ENCODE results near the gene APOL4.
"Not testable (repeated sequence)": the region's sequence is repeated elsewhere in the genome, so short reads cannot be mapped to it uniquely, and the experiment has no call there.

Gene APOL4

GRCh38 chr22:36184433-36185025 lies 17.1 kb downstream of the APOL4 start:
- DNase-seq (ENCODE audit: low read depth in 3 of 3) = no peak

DNA sequence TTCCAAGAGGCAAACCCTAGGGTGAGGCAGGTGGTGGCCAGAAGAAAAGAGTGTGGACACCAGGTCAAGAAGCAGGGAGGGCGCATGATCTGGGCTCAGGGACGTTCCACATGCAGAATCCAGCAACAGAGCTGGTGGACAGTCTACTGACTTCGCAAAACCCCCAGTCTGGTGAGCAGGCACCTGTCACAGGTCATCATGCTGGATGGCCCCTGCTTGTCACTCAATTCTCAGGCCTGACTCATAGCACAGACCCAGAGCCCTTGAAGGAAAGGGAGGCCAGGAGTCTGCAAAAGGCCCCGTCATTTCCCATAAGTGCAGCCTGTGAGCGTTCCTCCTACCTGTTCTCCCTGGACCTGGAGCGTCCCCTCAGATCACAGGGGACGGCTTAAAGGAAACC lies 18.2 kb downstream of the APOL4 start:
- no peak for DNase-seq (ENCODE audit: low read depth in 3 of 3)

- DNase-seq (ENCODE audit: low read depth in 3 of 3) = no peak
Measured at GRCh38 chr22:36182857-36183256, 18.8 kb downstream of the APOL4 start.

GRCh38 chr22:36182056-36182455 lies 19.6 kb downstream of the APOL4 start:
- no peak for DNase-seq (ENCODE audit: low read depth in 3 of 3)

GRCh38 chr22:36180928-36181327 lies 20.7 kb downstream of the APOL4 start:
- DNase-seq (ENCODE audit: low read depth in 3 of 3) = no peak

DNA sequence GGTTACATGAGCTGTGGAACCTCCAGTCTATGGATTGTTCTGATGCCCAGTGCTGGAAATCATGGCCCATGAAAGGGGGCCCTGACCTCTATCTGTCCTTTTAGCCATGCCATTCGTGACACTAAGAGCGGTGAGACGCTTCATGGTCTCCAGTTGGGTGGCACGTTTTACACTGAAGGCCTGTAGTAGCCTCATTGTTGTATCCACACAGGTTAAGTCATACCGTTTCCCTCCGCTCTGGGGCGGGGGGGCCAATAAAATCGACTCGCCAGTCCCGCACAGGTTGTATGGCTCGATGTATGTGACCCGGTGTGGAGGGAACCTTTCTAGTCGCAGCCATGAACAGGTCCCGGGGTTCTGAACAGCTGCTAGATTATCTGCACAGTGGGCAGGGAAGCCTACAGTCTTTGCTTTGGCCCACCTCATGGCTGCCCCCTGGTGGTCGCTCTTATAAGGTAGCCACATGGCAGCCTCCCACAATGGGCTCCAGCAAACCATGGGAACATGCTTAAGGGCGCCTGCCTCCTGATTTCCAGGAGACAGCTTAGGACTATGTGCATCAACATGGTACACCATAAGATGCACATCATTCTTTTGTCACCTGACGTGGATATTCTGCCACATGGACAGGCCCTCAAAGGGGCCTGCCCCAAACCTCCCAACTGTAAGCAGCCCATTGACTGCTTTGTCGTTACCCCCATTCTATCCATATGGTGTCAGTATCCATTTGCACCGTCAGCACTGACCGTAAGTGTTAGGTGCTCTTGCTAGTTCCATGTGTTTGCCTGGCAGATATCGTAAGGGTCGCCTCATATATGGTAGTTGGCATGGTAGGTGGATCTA lies 21.4 kb downstream of the APOL4 start:
- peak; percentile 72 to 83 (median 76) for DNase-seq (ENCODE audit: low read depth in 3 of 3)

DNA sequence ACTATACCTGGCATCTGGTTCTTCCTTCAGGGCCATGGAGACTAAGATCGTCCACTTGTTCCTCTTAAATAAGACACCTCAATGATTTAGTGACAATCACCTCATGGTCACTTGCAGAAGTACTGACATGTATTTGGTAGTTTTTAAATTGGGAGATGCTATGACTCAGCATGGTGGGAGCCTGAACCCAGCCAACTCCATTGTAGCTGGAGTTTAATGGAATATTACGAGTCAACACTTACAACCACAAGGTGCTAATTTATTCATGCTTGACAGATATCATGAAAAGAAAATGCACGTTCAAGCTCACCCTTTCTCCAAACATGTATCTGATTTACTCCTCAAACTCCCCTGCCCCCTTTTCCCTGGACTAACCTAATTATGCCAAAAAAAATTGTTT lies 24.4 kb downstream of the APOL4 start:
- no peak for DNase-seq (ENCODE audit: low read depth in 3 of 3)

- DNase-seq (ENCODE audit: low read depth in 3 of 3) = no peak
Measured at GRCh38 chr22:36175892-36176291, 25.7 kb downstream of the APOL4 start.

DNA sequence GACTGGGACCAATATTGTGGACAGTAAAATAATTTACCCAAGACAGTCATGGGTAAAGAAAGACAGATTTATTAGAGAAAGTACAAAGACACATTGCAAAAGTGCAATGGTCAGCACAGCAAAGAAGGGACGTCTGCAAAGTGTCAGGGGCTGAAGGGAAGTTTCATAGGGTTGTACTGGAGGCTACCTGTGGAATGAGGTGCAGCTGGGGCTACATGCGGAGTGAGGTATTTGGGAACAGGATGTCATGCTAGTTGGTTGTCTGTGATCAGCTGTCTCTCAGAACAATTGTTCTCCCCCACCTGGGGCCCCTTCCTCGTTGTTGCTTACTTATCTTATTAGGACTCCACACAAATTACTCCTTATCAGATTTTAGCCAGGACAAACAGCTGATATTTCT lies 29.7 kb downstream of the APOL4 start:
- no peak for DNase-seq (ENCODE audit: low read depth in 3 of 3)

GRCh38 chr22:36166518-36167220 lies 34.9 kb downstream of the APOL4 start:
- DNase-seq (ENCODE audit: low read depth in 3 of 3) = no peak

DNA sequence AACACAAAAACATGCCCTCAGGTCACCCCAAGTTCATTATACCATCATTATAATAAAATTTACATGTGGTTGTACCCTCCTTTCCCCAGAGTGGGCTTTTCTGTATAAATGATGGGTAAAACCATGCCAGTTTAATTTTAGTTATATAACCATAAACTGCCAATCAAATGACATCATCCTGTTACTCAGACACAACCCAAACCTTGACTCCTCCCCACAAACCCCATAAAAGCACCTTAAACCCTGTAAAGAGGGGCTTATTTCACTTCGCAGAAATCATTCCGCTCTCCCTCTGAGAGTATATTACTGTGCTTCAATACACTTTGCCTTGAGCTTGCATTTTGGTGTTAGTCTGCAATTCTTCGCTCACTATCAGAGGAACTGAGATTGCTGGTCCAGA lies 35.5 kb downstream of the APOL4 start:
- no peak for DNase-seq (ENCODE audit: low read depth in 3 of 3)

GRCh38 chr22:36165141-36165540 lies 36.5 kb downstream of the APOL4 start:
- DNase-seq (ENCODE audit: low read depth in 3 of 3) = no peak

DNA sequence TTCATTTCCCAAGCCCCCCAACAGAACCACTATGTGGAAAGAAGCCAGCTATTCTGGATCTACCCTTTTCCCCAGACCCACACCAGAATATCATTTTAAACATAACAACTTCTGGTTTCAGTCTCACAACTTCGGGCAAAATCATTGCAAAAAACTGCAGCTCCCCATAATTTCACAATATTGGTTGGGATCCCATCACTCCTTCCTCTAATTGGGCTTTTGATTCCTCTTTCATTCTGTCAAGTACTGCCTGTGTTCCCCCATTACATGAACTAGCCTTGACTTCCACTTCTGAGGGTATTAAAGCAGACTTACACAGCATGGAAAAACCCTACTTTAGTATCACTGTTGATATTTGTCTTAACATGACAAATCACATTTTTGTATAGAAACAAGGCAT lies 37.0 kb downstream of the APOL4 start:
- no peak for DNase-seq (ENCODE audit: low read depth in 3 of 3)

DNA sequence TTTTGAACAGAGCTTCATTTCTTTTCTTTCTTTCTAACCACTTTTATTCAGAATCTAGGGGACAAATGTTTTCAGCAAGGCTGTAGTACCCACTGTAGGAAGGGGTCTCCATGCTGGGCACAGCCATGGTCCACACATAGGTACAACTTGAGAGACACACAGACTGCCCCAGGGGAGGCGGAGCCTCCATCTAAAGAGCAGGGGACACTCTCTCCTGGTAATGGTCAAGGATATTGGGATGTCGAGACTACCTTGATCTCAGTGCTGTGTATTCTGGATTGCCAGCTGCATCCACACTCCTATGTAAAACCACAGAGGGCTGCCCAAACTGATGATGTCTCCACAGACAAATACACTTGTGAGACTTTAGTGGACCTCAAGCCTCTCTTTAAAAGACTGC lies 38.1 kb downstream of the APOL4 start:
- DNase-seq (ENCODE audit: low read depth in 3 of 3) = no peak

DNA sequence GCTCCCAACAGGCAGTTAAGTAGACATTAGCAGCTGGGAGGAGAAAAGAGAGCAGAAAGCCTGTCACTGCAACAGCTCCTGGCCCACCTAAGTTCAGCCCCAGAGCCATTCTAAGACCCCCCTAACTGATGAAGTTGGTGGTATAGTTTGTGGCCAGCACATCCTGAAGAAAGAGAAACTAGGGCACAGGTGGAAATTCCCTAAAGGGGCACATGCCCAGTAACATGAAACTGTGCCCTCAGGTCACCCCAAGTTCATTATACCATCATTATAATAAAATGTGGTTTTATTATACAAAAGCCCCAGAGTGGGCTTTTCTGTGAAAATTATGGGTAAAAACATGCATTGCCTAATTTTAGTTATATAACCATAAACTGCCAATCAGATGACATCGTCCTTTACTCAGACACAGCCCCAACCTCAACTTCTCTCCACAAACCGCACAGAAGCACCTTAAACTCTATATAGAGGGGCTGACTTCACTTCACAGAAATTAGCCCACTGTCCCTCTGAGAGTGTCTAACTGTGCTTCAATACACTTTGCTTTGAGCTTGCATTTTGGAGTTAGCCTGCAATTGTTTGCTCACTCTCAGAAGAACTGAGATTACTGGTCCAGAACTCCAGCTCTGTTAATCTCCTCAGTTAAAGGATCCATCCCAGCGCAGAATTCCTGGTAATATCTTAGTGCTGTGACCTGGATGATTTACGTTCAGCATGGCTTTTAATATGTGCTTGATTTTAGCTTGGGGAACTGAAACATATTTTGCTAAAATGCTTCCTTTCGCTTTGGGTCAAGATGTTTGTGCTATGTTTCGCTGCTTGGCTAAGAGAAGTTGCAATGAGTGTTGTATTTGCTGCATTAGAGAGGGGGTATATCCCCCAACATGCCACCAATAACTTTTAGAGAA lies 39.2 kb downstream of the APOL4 start:
- DNase-seq (ENCODE audit: low read depth in 3 of 3) = no peak

DNA sequence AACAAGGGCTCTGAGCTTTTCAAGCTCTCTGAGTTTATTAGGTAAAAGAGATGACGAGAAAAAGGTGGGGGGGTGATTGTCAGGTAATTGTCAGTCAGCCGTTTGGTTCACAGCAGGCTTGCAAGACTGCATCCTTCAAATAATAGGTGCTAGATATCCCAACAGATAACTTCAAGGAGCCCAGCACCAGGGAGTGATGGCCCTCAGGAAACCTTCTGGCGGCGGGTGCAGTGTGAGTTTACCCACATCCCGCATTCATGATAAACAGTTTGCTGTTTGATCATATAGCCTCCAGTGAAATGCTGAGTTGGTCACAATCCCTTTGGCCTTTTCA lies 39.8 kb downstream of the APOL4 start:
- DNase-seq (ENCODE audit: low read depth in 3 of 3) = not testable (repeated sequence)

- no peak for DNase-seq (ENCODE audit: low read depth in 3 of 3)
Measured at GRCh38 chr22:36160499-36160942, 41.1 kb downstream of the APOL4 start, which contains the start of gene APOL3. APOL3 (minus strand) TSS chr22:36160755; CDS start chr22:36149055, 11,700 bp downstream.

- peak; percentile 59 to 78 (median 68) for DNase-seq (ENCODE audit: low read depth in 3 of 3)
Measured at GRCh38 chr22:36156515-36157419, 44.8 kb downstream of the APOL4 start.

DNA sequence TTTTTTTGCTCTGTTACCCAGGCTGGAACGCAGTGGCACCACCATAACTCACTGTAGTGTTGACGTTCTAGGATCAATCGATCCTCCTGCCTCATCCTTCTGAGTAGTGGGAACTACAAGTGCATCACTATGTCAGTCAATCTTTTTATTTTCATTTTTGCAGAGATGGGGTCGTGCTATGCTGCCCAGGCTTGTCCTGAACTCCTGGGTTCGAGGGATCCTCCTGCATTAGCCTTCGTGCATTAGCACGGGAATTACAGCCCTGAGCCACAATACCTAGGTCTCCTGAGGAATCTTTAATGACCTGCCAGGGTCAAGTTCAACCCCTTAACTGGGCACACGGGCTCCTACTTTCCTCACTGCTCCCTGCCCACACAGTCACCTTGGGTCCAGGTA lies 45.5 kb downstream of the APOL4 start:
- no peak for DNase-seq (ENCODE audit: low read depth in 3 of 3)

DNA sequence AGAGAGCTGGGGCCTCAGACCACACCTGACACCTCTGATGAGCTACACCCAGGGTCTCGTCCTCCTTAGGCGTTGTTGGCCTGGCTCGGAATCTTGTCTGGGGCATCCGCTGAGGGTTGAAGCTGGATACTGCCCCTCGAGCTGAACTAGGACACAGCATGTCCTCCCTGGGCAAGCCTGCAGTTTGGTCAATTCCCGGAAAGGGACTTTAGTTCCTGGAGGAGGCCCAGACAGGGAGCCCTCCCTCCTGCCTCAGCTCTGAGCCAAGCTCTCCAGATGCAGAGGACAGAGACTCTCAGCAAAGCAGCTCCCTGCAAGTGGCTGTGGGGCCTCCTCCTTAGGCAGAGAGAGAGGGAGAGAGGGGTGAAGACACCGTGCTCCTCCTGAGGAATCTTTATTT lies 45.9 kb downstream of the APOL4 start:
- DNase-seq (ENCODE audit: low read depth in 3 of 3) = no peak

All from stimulated activated CD4-positive, alpha-beta T cell treated with anti-CD3 and anti-CD28 coated beads, TNF-alpha, amount 100 ng/mL, for 24 hours (primary cell).